Choroid plexus epithelial cell (primary cell): ENCODE results near the gene TNFSF9.
A peak's percentile ranks its signal among the peaks of the same experiment; 100 is the strongest.

Source experiments
- DNase-seq: peaks from one replicate; pipeline ENCODE4 v3.0.0-alpha.2; 2010; ENCODE audit warnings: low read depth
- H3K4me3 ChIP-seq: 2 replicates; pipeline ENCODE4 v1.5.1; 2011; ENCODE audit warnings: low read depth, mild to moderate bottlenecking, control low read depth, low read length, moderate library complexity
- CTCF ChIP-seq: conservative IDR thresholded peaks from 2 replicates; pipeline ENCODE4 v1.5.1; 2011; ENCODE audit warnings: low read depth, mild to moderate bottlenecking, control low read depth, inconsistent platforms, low read length, moderate library complexity

TNFSF9 gene

GRCh38 chr19:6519289-6519688, 11.5 kb upstream of the TNFSF9 start:
- peak; percentile 74 for DNase-seq
- no peak overlapping the region for H3K4me3 ChIP-seq
- no peak for TF ChIP-seq CTCF

GRCh38 chr19:6521718-6522646, 8.8 kb upstream of the TNFSF9 start:
- no peak for DNase-seq
- TF ChIP-seq CTCF, result no peak

DNA sequence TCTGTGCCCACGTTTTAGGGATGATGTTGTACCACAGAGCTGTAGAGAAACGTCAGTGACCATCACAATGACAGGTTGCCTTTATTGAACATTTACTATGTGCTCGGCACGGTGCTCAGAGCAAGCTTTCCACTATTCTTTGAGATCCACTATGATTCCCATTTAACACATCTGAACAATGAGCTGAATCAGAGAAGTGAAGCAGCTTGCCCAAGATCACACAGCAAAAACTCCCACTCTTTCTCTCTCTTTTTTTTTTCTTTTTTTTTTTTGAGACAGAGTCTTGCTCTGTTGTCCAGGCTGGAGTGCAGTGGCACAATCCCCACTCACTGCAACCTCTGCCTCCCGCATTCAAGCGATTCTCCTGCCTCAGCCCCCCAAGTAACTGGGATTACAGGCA, 8.1 kb upstream of the TNFSF9 start:
- no peak for TF ChIP-seq CTCF
- DNase-seq, result no peak
- H3K4me3 ChIP-seq, result no peak overlapping the region

More at GRCh38 chr19:6521718-6522646, 8.8 kb upstream of the TNFSF9 start:
- H3K4me3 ChIP-seq, result no peak overlapping the region

GRCh38 chr19:6524311-6524710, 6.5 kb upstream of the TNFSF9 start:
- H3K4me3 ChIP-seq, result no peak overlapping the region
- DNase-seq, result no peak
- TF ChIP-seq CTCF, result no peak

- no peak overlapping the region for H3K4me3 ChIP-seq
- no peak for DNase-seq
- no peak for TF ChIP-seq CTCF
Measured at GRCh38 chr19:6527893-6528543, 2.8 kb upstream of the TNFSF9 start.

GRCh38 chr19:6528544-6529121, 2.2 kb upstream of the TNFSF9 start:
- no peak for DNase-seq
- no peak for TF ChIP-seq CTCF
- no peak overlapping the region for H3K4me3 ChIP-seq
